ENCODE results near the gene ALG5.

GRCh38 chr13:36905944-36906343 is 93.2 kb downstream of the ALG5 start:
- TF ChIP-seq CTCF (IDR thresholded peaks at IDR 0.05) (no peak), MAX (IDR thresholded peaks at IDR 0.05; ENCODE audit: low read depth) (no peak), JUND (IDR thresholded peaks at IDR 0.05) (no peak)

Measured in SK-N-SH (cell line).